HepG2 (cell line): ENCODE measurements around the gene BORCS5. TPM values are rescaled to one million over a fixed set of nuclear protein-coding genes. Genes with fewer than 3 reads are reported as not detected.

Experiments used
- ATAC-seq: fragments of 200-7000 bp; cut with Tn5 transposase; 3 replicates; pipeline ENCODE4 v1.9.1; 2020; ENCODE audit warnings: mild to moderate bottlenecking, moderate library complexity
- BruUV-seq: library from RNA; stranded (reverse); fragments of 400-500 nt; replicated peaks from 2 replicates; lab custom pipeline; 2021; lab: Mats Ljungman, UMichigan
- CTCF ChIA-PET: fragments of 300-600 bp; formaldehyde crosslinking; extraction: SDS; loops from one replicate; lab custom pipeline; 2021; ENCODE audit warnings: low total read pairs, inconsistent platforms, low intra/inter-chr PET ratio; lab: Yijun Ruan, JAX
- POLR2A ChIA-PET: fragments of 350-600 bp; sonication (Branson Sonifier 250); formaldehyde crosslinking; loops from one replicate; lab custom pipeline; 2020; ENCODE audit warnings: antibody characterized with exemption, inconsistent platforms; lab: Yijun Ruan, JAX
- DNase-seq: peaks from one replicate; pipeline ENCODE4 v3.0.0-alpha.2; 2015; ENCODE audit warnings: low spot score
- FAIRE-seq: peaks from 3 replicates; lab custom pipeline; 2011; peaks lifted over from hg19 to GRCh38; lab: Jason Lieb, UNC
- H2AFZ ChIP-seq: one replicate; pipeline ENCODE4 v1.6.1; 2011; ENCODE audit warnings: low read length, inconsistent platforms
- H3K27ac ChIP-seq: fragments of 300-600 bp; 3 replicates; pipeline ENCODE4 v1.8.0; 2011; ENCODE audit warnings: mixed run types, mild to moderate bottlenecking, mixed read lengths, low read length, inconsistent platforms; ENCODE audit not compliant: insufficient read depth; ENCODE audit errors: extremely low read length
- H3K27me3 ChIP-seq, 2 experiments: fragments of 200-600 bp in 1 of 2; 2 replicates in 1 of 2; 3 replicates in 1 of 2; pipeline versions ENCODE4 v1.6.0 to v1.8.0; 2011; ENCODE audit warnings: low read length in 2 of 2, mild to moderate bottlenecking in 2 of 2, moderate library complexity in 2 of 2, inconsistent platforms in 1 of 2; ENCODE audit not compliant: insufficient read depth in 2 of 2, control insufficient read depth in 1 of 2
- H3K36me3 ChIP-seq, 2 experiments: fragments of 200-600 bp in 1 of 2; replicated peaks in 1 of 2; 2 replicates in 1 of 2; 3 replicates in 1 of 2; pipeline versions ENCODE4 v1.5.1 to v1.8.0; 2011; ENCODE audit warnings: low read length in 2 of 2, inconsistent platforms in 1 of 2; ENCODE audit not compliant: insufficient read depth in 2 of 2, control insufficient read depth in 1 of 2
- H3K4me1 ChIP-seq: 2 replicates; pipeline ENCODE4 v1.5.1; 2012; ENCODE audit warnings: low read length, inconsistent platforms; ENCODE audit not compliant: insufficient read depth
- H3K4me2 ChIP-seq: 2 replicates; pipeline ENCODE4 v1.6.0; 2011; ENCODE audit warnings: low read depth, low read length, inconsistent platforms
- H3K4me3 ChIP-seq, 3 experiments: fragments of 200-600 bp in 1 of 3; sonication (generic), shearing (Covaris generic) in 1 of 3; replicated peaks in 1 of 3; 2 replicates each; pipeline ENCODE4 v1.5.1; 2011 to 2016; ENCODE audit warnings: low read length in 3 of 3, inconsistent platforms in 2 of 3, low read depth in 2 of 3, mild to moderate bottlenecking in 2 of 3, control low read depth in 1 of 3, mixed read lengths in 1 of 3; ENCODE audit not compliant: insufficient read depth in 1 of 3
- H3K79me2 ChIP-seq: one replicate; pipeline ENCODE4 v1.6.1; 2011; ENCODE audit warnings: low read length, inconsistent platforms; ENCODE audit not compliant: insufficient read depth
- H3K9ac ChIP-seq: 2 replicates; pipeline ENCODE4 v1.6.0; 2011; ENCODE audit warnings: mild to moderate bottlenecking, low read depth, low read length, inconsistent platforms; ENCODE audit not compliant: insufficient read depth
- H3K9me3 ChIP-seq: 2 replicates; pipeline ENCODE4 v1.5.1; 2012; ENCODE audit warnings: mild to moderate bottlenecking, low read length
- H4K20me1 ChIP-seq: 2 replicates; pipeline ENCODE4 v1.6.0; 2011; ENCODE audit warnings: inconsistent platforms, mild to moderate bottlenecking, low read length, moderate library complexity; ENCODE audit not compliant: insufficient read depth
- ARID2 ChIP-seq: sonication (generic); formaldehyde crosslinking; IDR thresholded peaks from 2 replicates; pipeline ENCODE4 v1.8.1; 2022; ENCODE audit warnings: mild to moderate bottlenecking, missing genetic modification reagents, borderline replicate concordance
- CHD4 ChIP-seq: fragments of 200-600 bp; sonication (generic); IDR thresholded peaks from 2 replicates; pipeline ENCODE4 v1.7.0; 2017; ENCODE audit warnings: mild to moderate bottlenecking, low read length, borderline replicate concordance
- DPF2 ChIP-seq: sonication (generic); formaldehyde crosslinking; IDR thresholded peaks from 2 replicates; pipeline ENCODE4 v1.4.0; 2020; ENCODE audit warnings: mild to moderate bottlenecking, low read depth, missing genetic modification reagents, borderline replicate concordance
- FOXJ3 ChIP-seq: sonication (generic); formaldehyde crosslinking; IDR thresholded peaks from 2 replicates; pipeline ENCODE4 v1.4.0; 2020; ENCODE audit warnings: missing genetic modification reagents, mild to moderate bottlenecking, borderline replicate concordance
- GFI1 ChIP-seq: sonication (generic); formaldehyde crosslinking; IDR thresholded peaks from 2 replicates; pipeline ENCODE4 v1.5.0; 2020; ENCODE audit warnings: missing genetic modification reagents, mild to moderate bottlenecking, borderline replicate concordance
- HMG20B ChIP-seq: conservative IDR thresholded peaks from 2 replicates; pipeline ENCODE4 v1.6.1; 2016; ENCODE audit warnings: missing genetic modification reagents, missing compliant biosample characterization
- KMT2A ChIP-seq: sonication (generic); formaldehyde crosslinking; IDR thresholded peaks from 2 replicates; pipeline ENCODE4 v1.4.0; 2020; ENCODE audit warnings: missing genetic modification reagents
- SP4 ChIP-seq: sonication (generic); formaldehyde crosslinking; IDR thresholded peaks from 2 replicates; pipeline ENCODE4 v1.8.1; 2023; ENCODE audit warnings: mild to moderate bottlenecking, missing genetic modification reagents
- TEF ChIP-seq: sonication (generic); formaldehyde crosslinking; IDR thresholded peaks from 2 replicates; pipeline ENCODE4 v1.5.0; 2020; ENCODE audit warnings: missing genetic modification reagents
- U2AF1 ChIP-seq: fragments of 200-400 bp; formaldehyde crosslinking; optimal IDR thresholded peaks from 2 replicates; pipeline ENCODE3; 2017; ENCODE audit warnings: mild to moderate bottlenecking, low read depth, low read length
- WIZ ChIP-seq: sonication (generic); formaldehyde crosslinking; IDR thresholded peaks from 2 replicates; pipeline ENCODE4 v1.5.1; 2020; ENCODE audit warnings: mild to moderate bottlenecking, missing genetic modification reagents
- ZNF275 ChIP-seq: sonication (generic); formaldehyde crosslinking; IDR thresholded peaks from 2 replicates; pipeline ENCODE4 v1.8.0; 2022; ENCODE audit warnings: missing genetic modification reagents, mild to moderate bottlenecking, inconsistent platforms, borderline replicate concordance
- ZNF543 ChIP-seq: sonication (generic); formaldehyde crosslinking; IDR thresholded peaks from 2 replicates; pipeline ENCODE4 v1.4.0; 2020; ENCODE audit warnings: mild to moderate bottlenecking, missing genetic modification reagents
- ZNF564 ChIP-seq: sonication (generic); formaldehyde crosslinking; IDR thresholded peaks from 2 replicates; pipeline ENCODE4 v1.8.1; 2023; ENCODE audit warnings: mild to moderate bottlenecking, missing genetic modification reagents
- WGBS: methylation state at CpG from one replicate; pipeline ENCODE4 v1.1.6; 2017; ENCODE audit warnings: low lambda C conversion rate; 5-methylcytosine and 5-hydroxymethylcytosine counted together
- in situ Hi-C: cut with HindIII; loops from 2 replicates; pipeline ENCODE4 v1.10.0; 2017; ENCODE audit warnings: low pct_unique_long_range_greater_than_20kb; ENCODE audit not compliant: extremely low pct_ligation_motif_present
- intact Hi-C: fragments of 100-400 bp; cut with micrococcal nuclease; formaldehyde crosslinking; loops from one replicate; pipeline ENCODE4 v1.10.0; 2022; ENCODE audit not compliant: unreplicated experiment
- polyA plus RNA-seq, 8 experiments: library from polyadenylated mRNA; depleted of rRNA in 3 of 8; stranded (reverse) in 7 of 8; unstranded in 1 of 8; fragments of >200 nt; fragmentation: Illumina TruSeq in 4 of 8; extraction: Trizol in 4 of 8; gene quantifications; 2 replicates each; pipeline versions ENCODE4 v1.2.1 to v1.2.3, GENCODE V29; 2011 to 2016; ENCODE audit warnings: low read depth in 4 of 8, missing spikeins in 1 of 8, mixed read lengths in 1 of 8; ENCODE audit not compliant: insufficient read depth in 1 of 8
- total RNA-seq, 5 experiments: library from RNA; depleted of rRNA; stranded (reverse); fragments of >200 nt; fragmentation: Illumina TruSeq; extraction: Trizol; gene quantifications; 2 replicates each; pipeline ENCODE4 v1.2.3, GENCODE V29; 2016; ENCODE audit warnings: low read depth in 1 of 5
- TF ChIP-seq, protein P1 (sequence below): sonication (generic); formaldehyde crosslinking; IDR thresholded peaks from 2 replicates; pipeline ENCODE4 v1.4.0; 2020; ENCODE audit warnings: missing genetic modification reagents

Gene BORCS5
- total and polyA plus RNA-seq, 2 of the 13 experiments (the other 11 are each of a cell fraction or from before 2014, with no cell fraction given), result 3.9 to 4.7 TPM

- TF ChIP-seq TEF (CRISPR knock-in tag), result peak; percentile 77; the same call in 1 of the 2 replicates
- peak; percentile 30; the same call in 1 of the 2 replicates for TF ChIP-seq KMT2A (CRISPR knock-in tag)
- TF ChIP-seq GFI1 (CRISPR knock-in tag), result peak; percentile 95
- TF ChIP-seq CHD4, result peak; percentile 40; the same call in 1 of the 2 replicates
- TF ChIP-seq HMG20B, result peak; percentile 78; the same call in 1 of the 2 replicates
- 0 out of 2 replicates have a peak, but pooled peaks have one; percentile 19 for TF ChIP-seq FOXJ3 (CRISPR knock-in tag)
- 0 out of 2 replicates have a peak, but pooled peaks have one; percentile 19 for TF ChIP-seq DPF2
- TF ChIP-seq ARID2 (CRISPR knock-in tag), result no peak
- TF ChIP-seq, all 625 proteins: peak for 95
These were observed 41.4 kb downstream of the BORCS5 start (continued) for GRCh38 chr12:12398026-12398859.

GRCh38 chr12:12399161-12399560 is 42.3 kb downstream of the BORCS5 start:
- Histone ChIP-seq H4K20me1 (no peaks in the 10 kb centered on the region), H3K4me3 (no peak overlapping the region), H3K4me2 (no peak overlapping the region), H2AFZ (no peak overlapping the region), H3K79me2 (peaks cover 3% of the 10 kb centered on the region), H3K4me1 (peaks cover 83% of the 10 kb centered on the region), H3K9me3 (no peaks in the 10 kb centered on the region), H3K9ac (no peak overlapping the region), H3K36me3 (no peaks in the 10 kb centered on the region), H3K27ac (peak overlapping the region; percentile 19), H3K27me3 (no peaks in the 10 kb centered on the region)
- in situ Hi-C loops, result no loop called here
- ATAC-seq (no peak), DNase-seq (no peak), FAIRE-seq (no peak)
- intact Hi-C loops, result loop anchor here (2.0 kb wide), 1 partner anchor 50 kb away; no protein-coding TSS in a partner anchor
- CTCF ChIA-PET, result no interaction called here
- no TSS peak for BruUV-seq
- no peak for TF ChIP-seq SP4
- TF ChIP-seq ZNF543 (CRISPR knock-in tag), result no peak
- no peak for TF ChIP-seq WIZ (CRISPR knock-in tag)
- TF ChIP-seq, protein P1, sequence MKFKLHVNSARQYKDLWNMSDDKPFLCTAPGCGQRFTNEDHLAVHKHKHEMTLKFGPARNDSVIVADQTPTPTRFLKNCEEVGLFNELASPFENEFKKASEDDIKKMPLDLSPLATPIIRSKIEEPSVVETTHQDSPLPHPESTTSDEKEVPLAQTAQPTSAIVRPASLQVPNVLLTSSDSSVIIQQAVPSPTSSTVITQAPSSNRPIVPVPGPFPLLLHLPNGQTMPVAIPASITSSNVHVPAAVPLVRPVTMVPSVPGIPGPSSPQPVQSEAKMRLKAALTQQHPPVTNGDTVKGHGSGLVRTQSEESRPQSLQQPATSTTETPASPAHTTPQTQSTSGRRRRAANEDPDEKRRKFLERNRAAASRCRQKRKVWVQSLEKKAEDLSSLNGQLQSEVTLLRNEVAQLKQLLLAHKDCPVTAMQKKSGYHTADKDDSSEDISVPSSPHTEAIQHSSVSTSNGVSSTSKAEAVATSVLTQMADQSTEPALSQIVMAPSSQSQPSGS, result no peak
- no peak for TF ChIP-seq ZNF564 (CRISPR knock-in tag)
- TF ChIP-seq U2AF1, result no peak
- TF ChIP-seq ZNF275, result no peak
- POLR2A ChIA-PET, result interaction anchor here (1.0 to 1.9 kb wide), 6 partner anchors 12 to 164 kb away, joined by 3 to 28 read pairs (median 4); partner anchors contain the start of gene DUSP16
- 100% methylated on average over 1 of the region's 1 CpG for WGBS
